ENCODE results near the gene GLIS2. TPM values are rescaled to one million over a fixed set of nuclear protein-coding genes. Genes with fewer than 3 reads are reported as not detected.

GLIS2 gene
- total RNA-seq, 2 experiments from 2014 or later = not detected

GRCh38 chr16:4338712-4339299 lies 22.9 kb downstream of the GLIS2 start:
- no peak for TF ChIP-seq CTCF (IDR thresholded peaks at IDR 0.05)
- CTCF ChIA-PET = no interaction called here
- peaks cover 10% of the 10 kb centered on the region for H3K36me3 Mint-ChIP-seq (ENCODE audit: low read depth)
- Histone ChIP-seq H3K36me3 (ENCODE audit: insufficient read depth, low read length) (peaks cover 37% of the 10 kb centered on the region), H3K27me3 (ENCODE audit: control insufficient read depth in 1 of 2, insufficient read depth in 2 of 2, low read length in 2 of 2) (no peaks in the 10 kb centered on the region), H3K27ac (ENCODE audit: low read depth in 1 of 2, low read length in 2 of 2) (no peak overlapping the region), H3K9me3 (ENCODE audit: control insufficient read depth in 1 of 2, insufficient read depth in 1 of 2, low read length in 2 of 2) (no peaks in the 10 kb centered on the region), H3K4me1 (ENCODE audit: insufficient read depth, low read length) (peaks cover 13% of the 10 kb centered on the region), H3K4me3 (ENCODE audit: low read length) (no peak overlapping the region)
- no peaks in the 10 kb centered on the region for H3K4me1 Mint-ChIP-seq (ENCODE audit: low read depth)
- DNase-seq (no peak), ATAC-seq (ENCODE audit: poor library complexity) (no peak)
- no peaks in the 10 kb centered on the region for H3K9me3 Mint-ChIP-seq
- POLR2A ChIA-PET = no interaction called here
- no peak overlapping the region for H3K4me3 Mint-ChIP-seq
- H3K27me3 Mint-ChIP-seq = no peaks in the 10 kb centered on the region
- intact Hi-C loops (cut with DNase I, micrococcal nuclease) = no loop called here
- H3K27ac Mint-ChIP-seq = no peak overlapping the region

- H3K27me3 ChIP-seq (ENCODE audit: control insufficient read depth in 1 of 2, insufficient read depth in 2 of 2, low read length in 2 of 2) = no peaks in the 10 kb centered on the region
- ATAC-seq (ENCODE audit: poor library complexity) (no peak), DNase-seq (no peak)
- H3K27ac ChIP-seq (ENCODE audit: low read depth in 1 of 2, low read length in 2 of 2) = no peak overlapping the region
- H3K36me3 Mint-ChIP-seq (ENCODE audit: low read depth) = peaks cover 10% of the 10 kb centered on the region
- H3K4me3 ChIP-seq (ENCODE audit: low read length) = no peak overlapping the region
- H3K4me3 Mint-ChIP-seq = no peak overlapping the region
- intact Hi-C loops (cut with DNase I, micrococcal nuclease) = no loop called here
- ChIA-PET POLR2A (no interaction called here), CTCF (no interaction called here)
- no peak overlapping the region for H3K27ac Mint-ChIP-seq
- peaks cover 37% of the 10 kb centered on the region for H3K36me3 ChIP-seq (ENCODE audit: insufficient read depth, low read length)
- no peak for TF ChIP-seq CTCF (IDR thresholded peaks at IDR 0.05)
- H3K4me1 Mint-ChIP-seq (ENCODE audit: low read depth) = no peaks in the 10 kb centered on the region
- no peaks in the 10 kb centered on the region for H3K9me3 Mint-ChIP-seq
- H3K4me1 ChIP-seq (ENCODE audit: insufficient read depth, low read length) = peaks cover 13% of the 10 kb centered on the region
- no peaks in the 10 kb centered on the region for H3K9me3 ChIP-seq (ENCODE audit: control insufficient read depth in 1 of 2, insufficient read depth in 1 of 2, low read length in 2 of 2)
- no peaks in the 10 kb centered on the region for H3K27me3 Mint-ChIP-seq
Measured at GRCh38 chr16:4339455-4339854, 23.6 kb downstream of the GLIS2 start.

GRCh38 chr16:4339909-4340308 lies 24.0 kb downstream of the GLIS2 start:
- H3K4me3 ChIP-seq (ENCODE audit: low read length) = no peak overlapping the region
- no peaks in the 10 kb centered on the region for H3K27me3 ChIP-seq (ENCODE audit: control insufficient read depth in 1 of 2, insufficient read depth in 2 of 2, low read length in 2 of 2)
- H3K9me3 ChIP-seq (ENCODE audit: control insufficient read depth in 1 of 2, insufficient read depth in 1 of 2, low read length in 2 of 2) = no peaks in the 10 kb centered on the region
- H3K4me1 ChIP-seq (ENCODE audit: insufficient read depth, low read length) = peaks cover 13% of the 10 kb centered on the region
- Mint-ChIP-seq H3K4me1 (ENCODE audit: low read depth) (peaks cover 3% of the 10 kb centered on the region), H3K36me3 (ENCODE audit: low read depth) (peaks cover 10% of the 10 kb centered on the region), H3K27ac (no peak overlapping the region), H3K9me3 (no peaks in the 10 kb centered on the region), H3K27me3 (no peaks in the 10 kb centered on the region), H3K4me3 (no peak overlapping the region)
- ChIA-PET CTCF (no interaction called here), POLR2A (no interaction called here)
- intact Hi-C loops (cut with DNase I, micrococcal nuclease) = no loop called here
- DNase-seq (no peak), ATAC-seq (ENCODE audit: poor library complexity) (no peak)
- no peak overlapping the region for H3K27ac ChIP-seq (ENCODE audit: low read depth in 1 of 2, low read length in 2 of 2)
- TF ChIP-seq CTCF (IDR thresholded peaks at IDR 0.05) = no peak
- peaks cover 37% of the 10 kb centered on the region for H3K36me3 ChIP-seq (ENCODE audit: insufficient read depth, low read length)

Data from CD4-positive, alpha-beta T cell (primary cell).